ENCODE measurements around the gene WNK2. TPM values are rescaled to one million over a fixed set of nuclear protein-coding genes. Genes with fewer than 3 reads are reported as not detected.

WNK2 gene
- total and polyA plus RNA-seq, 4 experiments from 2014 or later, result 0.26 TPM; not detected in 3

DNA sequence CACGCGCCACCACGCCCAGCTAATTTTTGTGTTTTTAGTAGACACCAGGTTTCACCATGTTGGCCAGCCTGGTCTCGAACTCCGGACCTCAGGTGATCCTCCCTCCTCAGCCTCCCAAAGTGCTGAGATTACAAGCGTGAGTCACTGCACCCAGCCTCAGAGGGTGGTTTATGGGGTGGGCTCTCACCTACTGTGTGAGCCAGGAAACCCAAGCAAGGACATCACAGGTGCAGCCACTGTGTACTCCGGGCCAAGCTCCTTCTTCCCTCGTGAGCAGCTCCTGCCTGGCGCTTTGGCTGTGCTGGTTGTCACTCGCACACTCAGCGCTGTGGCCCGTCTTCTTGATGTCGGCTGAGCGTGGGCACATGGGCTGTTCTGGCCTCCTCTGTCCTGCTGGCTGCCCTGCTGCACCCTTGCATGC, 70.1 kb downstream of the WNK2 start:
- Mint-ChIP-seq H3K4me1 (no peaks in the 10 kb centered on the region), H3K27me3 (no peaks in the 10 kb centered on the region), H3K36me3 (no peaks in the 10 kb centered on the region), H3K9me3 (no peaks in the 10 kb centered on the region), H3K4me3 (no peak overlapping the region), H3K27ac (no peak overlapping the region)
- Histone ChIP-seq H3K4me3 (ENCODE audit: low read length in 2 of 2) (no peak overlapping the region), H3K36me3 (ENCODE audit: insufficient read depth, low read length) (no peaks in the 10 kb centered on the region), H3K27me3 (ENCODE audit: insufficient read depth, low read length) (no peaks in the 10 kb centered on the region), H3K9me3 (ENCODE audit: control insufficient read depth in 1 of 2, low read length in 2 of 2) (no peaks in the 10 kb centered on the region), H3K4me1 (ENCODE audit: insufficient read depth, low read length) (no peaks in the 10 kb centered on the region), H3K27ac (ENCODE audit: low read depth, low read length) (no peak overlapping the region)
- no peak for DNase-seq
- POLR2A ChIA-PET (ENCODE audit: partially characterized antibody), result no interaction called here
- intact Hi-C loops (cut with micrococcal nuclease), result no loop called here
- CTCF ChIA-PET (ENCODE audit: partially characterized antibody), result no interaction called here

GRCh38 chr9:93254806-93255493, 71.0 kb downstream of the WNK2 start:
- intact Hi-C loops (cut with micrococcal nuclease), result no loop called here
- H3K36me3 ChIP-seq (ENCODE audit: insufficient read depth, low read length), result no peaks in the 10 kb centered on the region
- H3K4me1 ChIP-seq (ENCODE audit: insufficient read depth, low read length), result no peaks in the 10 kb centered on the region
- no peak for DNase-seq
- H3K4me1 Mint-ChIP-seq, result no peaks in the 10 kb centered on the region
- no peak overlapping the region for H3K27ac Mint-ChIP-seq
- H3K36me3 Mint-ChIP-seq, result no peaks in the 10 kb centered on the region
- no peaks in the 10 kb centered on the region for H3K27me3 ChIP-seq (ENCODE audit: insufficient read depth, low read length)
- no peak overlapping the region for H3K4me3 ChIP-seq (ENCODE audit: low read length in 2 of 2)
- no peaks in the 10 kb centered on the region for H3K9me3 ChIP-seq (ENCODE audit: control insufficient read depth in 1 of 2, low read length in 2 of 2)
- no peak overlapping the region for H3K4me3 Mint-ChIP-seq
- no peaks in the 10 kb centered on the region for H3K9me3 Mint-ChIP-seq
- ChIA-PET POLR2A (ENCODE audit: partially characterized antibody) (no interaction called here), CTCF (ENCODE audit: partially characterized antibody) (no interaction called here)
- H3K27ac ChIP-seq (ENCODE audit: low read depth, low read length), result no peak overlapping the region
- H3K27me3 Mint-ChIP-seq, result no peaks in the 10 kb centered on the region

- no peaks in the 10 kb centered on the region for H3K4me1 Mint-ChIP-seq
- DNase-seq, result no peak
- ChIA-PET CTCF (ENCODE audit: partially characterized antibody) (no interaction called here), POLR2A (ENCODE audit: partially characterized antibody) (no interaction called here)
- H3K9me3 Mint-ChIP-seq, result no peaks in the 10 kb centered on the region
- H3K4me3 Mint-ChIP-seq, result no peak overlapping the region
- no peaks in the 10 kb centered on the region for H3K4me1 ChIP-seq (ENCODE audit: insufficient read depth, low read length)
- H3K27me3 Mint-ChIP-seq, result no peaks in the 10 kb centered on the region
- no peaks in the 10 kb centered on the region for H3K27me3 ChIP-seq (ENCODE audit: insufficient read depth, low read length)
- no peak overlapping the region for H3K27ac ChIP-seq (ENCODE audit: low read depth, low read length)
- H3K36me3 ChIP-seq (ENCODE audit: insufficient read depth, low read length), result no peaks in the 10 kb centered on the region
- no peaks in the 10 kb centered on the region for H3K36me3 Mint-ChIP-seq
- peak overlapping the region in 1 of 7 donors; percentile 46 for H3K27ac Mint-ChIP-seq
- H3K9me3 ChIP-seq (ENCODE audit: control insufficient read depth in 1 of 2, low read length in 2 of 2), result no peaks in the 10 kb centered on the region
- intact Hi-C loops (cut with micrococcal nuclease), result no loop called here
- H3K4me3 ChIP-seq (ENCODE audit: low read length in 2 of 2), result no peak overlapping the region
These were observed 71.5 kb downstream of the WNK2 start for GRCh38 chr9:93255494-93255867.

DNA sequence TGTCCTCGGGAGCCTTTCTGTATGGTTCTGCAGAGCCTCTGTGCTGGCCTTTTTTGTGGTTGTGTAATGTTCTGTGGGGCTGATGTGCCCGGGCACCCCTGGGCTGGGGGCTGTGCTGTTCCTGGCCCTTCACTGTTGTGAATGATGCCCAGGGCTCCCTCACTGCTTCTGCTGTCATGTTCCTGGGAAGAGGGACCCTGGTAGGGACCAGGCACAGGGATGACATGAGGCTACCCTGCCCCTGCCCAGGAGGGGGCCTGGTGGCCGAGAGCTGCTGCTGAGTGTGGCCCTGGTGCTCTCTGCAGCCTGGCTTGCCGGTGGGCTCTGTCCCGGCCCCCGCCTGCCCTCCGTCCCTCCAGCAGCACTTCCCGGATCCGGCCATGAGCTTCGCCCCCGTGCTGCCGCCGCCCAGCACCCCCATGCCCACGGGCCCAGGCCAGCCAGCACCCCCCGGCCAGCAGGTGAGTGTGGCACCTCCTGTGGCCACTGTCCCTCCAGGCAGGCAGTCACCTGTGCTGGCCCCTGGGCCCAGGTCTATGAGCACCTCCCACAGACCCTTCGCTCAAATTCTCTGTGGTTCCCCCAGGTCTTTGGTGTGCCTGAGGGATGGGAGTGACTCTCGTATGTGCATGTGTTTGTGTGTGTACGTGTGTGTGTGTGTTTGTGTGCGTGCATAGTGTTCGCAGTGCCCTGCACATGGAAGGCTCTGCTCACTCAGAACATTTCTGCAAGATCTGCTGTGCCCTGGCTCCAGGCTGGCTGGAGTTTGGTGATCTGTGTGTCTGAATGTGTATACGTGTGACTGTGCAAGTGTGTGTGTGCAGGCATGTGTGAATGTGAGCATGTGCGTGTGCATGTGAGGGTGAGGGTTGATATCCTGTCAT, 72.3 kb downstream of the WNK2 start:
- no peak for DNase-seq
- H3K27ac ChIP-seq (ENCODE audit: low read depth, low read length), result no peak overlapping the region
- no peaks in the 10 kb centered on the region for H3K36me3 ChIP-seq (ENCODE audit: insufficient read depth, low read length)
- no peaks in the 10 kb centered on the region for H3K27me3 Mint-ChIP-seq
- ChIA-PET CTCF (ENCODE audit: partially characterized antibody) (no interaction called here), POLR2A (ENCODE audit: partially characterized antibody) (no interaction called here)
- no peaks in the 10 kb centered on the region for H3K4me1 Mint-ChIP-seq
- H3K9me3 ChIP-seq (ENCODE audit: control insufficient read depth in 1 of 2, low read length in 2 of 2), result no peaks in the 10 kb centered on the region
- no peak overlapping the region for H3K4me3 Mint-ChIP-seq
- H3K9me3 Mint-ChIP-seq, result no peaks in the 10 kb centered on the region
- no peak overlapping the region for H3K27ac Mint-ChIP-seq
- no peaks in the 10 kb centered on the region for H3K27me3 ChIP-seq (ENCODE audit: insufficient read depth, low read length)
- H3K4me3 ChIP-seq (ENCODE audit: low read length in 2 of 2), result no peak overlapping the region
- intact Hi-C loops (cut with micrococcal nuclease), result no loop called here
- H3K4me1 ChIP-seq (ENCODE audit: insufficient read depth, low read length), result no peaks in the 10 kb centered on the region
- no peaks in the 10 kb centered on the region for H3K36me3 Mint-ChIP-seq

DNA sequence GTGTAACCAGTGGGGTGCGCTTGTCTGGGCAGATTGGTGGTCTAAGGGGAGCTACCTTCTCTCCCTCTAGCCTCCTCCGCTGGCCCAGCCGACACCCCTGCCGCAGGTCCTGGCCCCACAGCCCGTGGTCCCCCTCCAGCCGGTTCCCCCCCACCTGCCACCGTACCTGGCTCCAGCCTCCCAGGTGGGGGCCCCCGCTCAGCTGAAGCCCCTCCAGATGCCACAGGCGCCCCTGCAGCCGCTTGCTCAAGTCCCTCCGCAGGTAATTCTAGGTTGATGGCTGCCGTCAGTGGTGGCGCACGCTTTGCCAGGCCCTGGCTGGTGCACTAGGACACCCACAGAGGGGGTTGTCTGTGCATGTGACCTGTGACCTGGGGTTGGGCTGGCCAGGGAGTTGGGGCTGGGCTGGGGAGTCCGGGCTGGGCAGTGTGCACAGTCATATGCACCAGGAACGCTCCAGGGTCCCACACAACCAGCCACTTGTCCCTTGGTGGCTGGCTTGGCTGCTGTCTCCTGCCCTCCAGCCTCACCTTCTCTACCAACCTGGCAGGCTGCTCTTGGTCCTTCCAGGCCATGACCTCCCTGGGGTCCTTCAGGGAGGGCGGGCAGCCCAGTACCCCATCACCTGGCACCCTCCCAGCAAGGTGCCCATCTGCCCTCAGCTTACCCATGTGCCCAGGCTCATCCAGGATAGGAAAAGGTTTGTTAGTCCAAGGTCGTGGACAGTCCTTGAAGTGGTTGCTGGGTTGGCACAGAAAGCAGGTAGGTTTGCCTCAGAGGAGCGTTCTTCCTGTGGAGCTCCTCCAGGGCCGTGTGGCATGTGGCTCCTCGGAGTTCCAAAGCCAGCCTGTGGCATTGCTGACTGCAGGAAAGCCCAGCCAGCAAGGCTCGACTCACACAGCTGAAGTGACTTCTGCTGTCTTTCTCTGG, 73.2 kb downstream of the WNK2 start:
- H3K4me1 ChIP-seq (ENCODE audit: insufficient read depth, low read length), result no peaks in the 10 kb centered on the region
- no peaks in the 10 kb centered on the region for H3K27me3 ChIP-seq (ENCODE audit: insufficient read depth, low read length)
- no peak for DNase-seq
- Mint-ChIP-seq H3K9me3 (no peaks in the 10 kb centered on the region), H3K4me1 (no peaks in the 10 kb centered on the region), H3K27me3 (no peaks in the 10 kb centered on the region), H3K4me3 (no peak overlapping the region), H3K36me3 (no peaks in the 10 kb centered on the region), H3K27ac (no peak overlapping the region)
- ChIA-PET CTCF (ENCODE audit: partially characterized antibody) (no interaction called here), POLR2A (ENCODE audit: partially characterized antibody) (no interaction called here)
- H3K4me3 ChIP-seq (ENCODE audit: low read length in 2 of 2), result no peak overlapping the region
- H3K9me3 ChIP-seq (ENCODE audit: control insufficient read depth in 1 of 2, low read length in 2 of 2), result no peaks in the 10 kb centered on the region
- H3K27ac ChIP-seq (ENCODE audit: low read depth, low read length), result no peak overlapping the region
- intact Hi-C loops (cut with micrococcal nuclease), result no loop called here
- no peaks in the 10 kb centered on the region for H3K36me3 ChIP-seq (ENCODE audit: insufficient read depth, low read length)

DNA sequence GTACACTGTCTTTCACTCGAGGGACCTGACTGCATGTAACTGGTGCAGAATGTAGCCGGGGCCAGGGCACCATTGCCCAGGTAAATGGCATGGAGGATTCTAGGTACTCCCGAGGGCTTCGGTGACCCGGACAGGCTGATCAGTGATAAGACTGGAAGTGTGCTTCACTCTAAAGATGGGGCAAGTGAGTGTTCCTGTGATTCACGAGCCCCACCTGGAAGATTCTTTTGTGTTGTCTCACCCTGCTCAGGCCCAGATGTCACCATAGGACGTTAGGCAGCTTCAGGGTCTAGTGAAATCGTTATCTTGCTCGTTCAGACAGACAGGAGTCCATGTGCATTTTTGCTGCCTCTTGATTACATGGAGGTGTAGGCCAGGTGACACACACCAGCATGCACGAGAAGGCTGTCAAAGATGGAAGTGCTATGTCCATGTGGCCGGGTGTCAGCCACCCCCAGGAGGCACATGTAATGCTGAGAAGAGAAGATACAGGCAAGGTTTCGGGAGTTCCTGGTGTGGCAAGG, 73.9 kb downstream of the WNK2 start:
- H3K27me3 Mint-ChIP-seq, result no peaks in the 10 kb centered on the region
- ChIA-PET POLR2A (ENCODE audit: partially characterized antibody) (no interaction called here), CTCF (ENCODE audit: partially characterized antibody) (no interaction called here)
- Histone ChIP-seq H3K36me3 (ENCODE audit: insufficient read depth, low read length) (no peaks in the 10 kb centered on the region), H3K4me1 (ENCODE audit: insufficient read depth, low read length) (no peaks in the 10 kb centered on the region), H3K27me3 (ENCODE audit: insufficient read depth, low read length) (no peaks in the 10 kb centered on the region), H3K4me3 (ENCODE audit: low read length in 2 of 2) (no peak overlapping the region), H3K9me3 (ENCODE audit: control insufficient read depth in 1 of 2, low read length in 2 of 2) (no peaks in the 10 kb centered on the region), H3K27ac (ENCODE audit: low read depth, low read length) (no peak overlapping the region)
- no peaks in the 10 kb centered on the region for H3K9me3 Mint-ChIP-seq
- H3K4me3 Mint-ChIP-seq, result no peak overlapping the region
- H3K36me3 Mint-ChIP-seq, result no peaks in the 10 kb centered on the region
- no peaks in the 10 kb centered on the region for H3K4me1 Mint-ChIP-seq
- intact Hi-C loops (cut with micrococcal nuclease), result no loop called here
- no peak for DNase-seq
- H3K27ac Mint-ChIP-seq, result no peak overlapping the region

DNA sequence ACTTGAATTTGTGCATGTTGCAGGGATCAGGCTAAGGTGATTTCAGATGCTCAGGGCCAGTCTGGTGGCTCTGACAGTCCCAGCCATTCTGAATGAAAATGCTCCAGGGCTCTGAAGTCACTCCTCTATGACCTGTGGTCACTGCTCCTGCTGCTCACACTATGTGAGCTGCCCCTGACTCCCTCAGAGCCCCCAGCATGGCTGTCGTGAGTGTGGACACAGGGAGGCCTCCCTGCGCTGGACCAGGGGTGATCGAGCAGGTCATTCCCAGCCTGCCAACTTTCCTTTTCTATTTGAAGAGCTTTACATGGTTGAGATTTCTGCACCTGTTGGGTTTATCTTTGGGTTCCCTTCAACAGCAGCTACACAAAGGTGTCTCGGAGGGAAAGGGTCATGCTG, 74.5 kb downstream of the WNK2 start:
- CTCF ChIA-PET (ENCODE audit: partially characterized antibody), result no interaction called here
- H3K36me3 Mint-ChIP-seq, result no peaks in the 10 kb centered on the region
- H3K9me3 Mint-ChIP-seq, result no peaks in the 10 kb centered on the region
- peaks cover 0 to 1% (median 0%) of the 10 kb centered on the region in 4 donors for H3K4me1 Mint-ChIP-seq
- Histone ChIP-seq H3K27me3 (ENCODE audit: insufficient read depth, low read length) (no peaks in the 10 kb centered on the region), H3K27ac (ENCODE audit: low read depth, low read length) (no peak overlapping the region), H3K9me3 (ENCODE audit: control insufficient read depth in 1 of 2, low read length in 2 of 2) (no peaks in the 10 kb centered on the region), H3K4me3 (ENCODE audit: low read length in 2 of 2) (no peak overlapping the region), H3K4me1 (ENCODE audit: insufficient read depth, low read length) (no peaks in the 10 kb centered on the region), H3K36me3 (ENCODE audit: insufficient read depth, low read length) (no peaks in the 10 kb centered on the region)
- H3K4me3 Mint-ChIP-seq, result no peak overlapping the region
- POLR2A ChIA-PET (ENCODE audit: partially characterized antibody), result no interaction called here
- intact Hi-C loops (cut with micrococcal nuclease), result no loop called here
- no peak for DNase-seq
- H3K27me3 Mint-ChIP-seq, result no peaks in the 10 kb centered on the region
- no peak overlapping the region for H3K27ac Mint-ChIP-seq
